Prostate gland (tissue), 2 donors: ENCODE results near the gene SPECC1. TPM values are rescaled to one million over a fixed set of nuclear protein-coding genes. Genes with fewer than 3 reads are reported as not detected.

Experiments used
- DNase-seq: peaks from one replicate; pipeline ENCODE4 v3.0.0-alpha.2; 2019; ENCODE audit warnings: low spot score
- H3K27ac ChIP-seq, 2 donors: fragments of 200-600 bp; sonication (generic); 2 replicates each; pipeline ENCODE4 v1.5.1; 2017 to 2019
- H3K27me3 ChIP-seq: fragments of 200-600 bp; sonication (generic); replicated peaks from 2 replicates; pipeline ENCODE4 v1.5.1; 2019; ENCODE audit not compliant: insufficient read depth
- H3K36me3 ChIP-seq, 2 donors: fragments of 200-600 bp; sonication (generic); 1 replicate in 1 of 2; 2 replicates in 1 of 2; pipeline versions ENCODE4 v1.5.1 to v1.8.1; 2017 to 2019
- H3K4me1 ChIP-seq: fragments of 200-600 bp; sonication (generic); replicated peaks from 2 replicates; pipeline ENCODE4 v1.5.1; 2019
- H3K4me3 ChIP-seq, 2 donors: fragments of 200-600 bp; sonication (generic); 2 replicates each; pipeline ENCODE4 v1.5.1; 2017 to 2019
- H3K9me3 ChIP-seq: fragments of 200-600 bp; sonication (generic); 2 replicates; pipeline ENCODE4 v1.5.1; 2017
- POLR2A ChIP-seq: fragments of 450-650 bp; IDR thresholded peaks from one replicate; pipeline ENCODE4 v1.6.1; 2016; ENCODE audit warnings: antibody characterized with exemption, mild to moderate bottlenecking
- POLR2AphosphoS5 ChIP-seq: sonication (generic); formaldehyde crosslinking; IDR thresholded peaks from one replicate; pipeline ENCODE4 v1.6.1; 2017; ENCODE audit warnings: antibody characterized with exemption
- WGBS: methylation state at CpG from one replicate; pipeline ENCODE4 v1.1.5; 2018; 5-methylcytosine and 5-hydroxymethylcytosine counted together
- intact Hi-C: fragments of 100-400 bp; cut with DNase I; formaldehyde crosslinking; loops from one replicate; pipeline ENCODE4 v1.14.2; 2022
- total RNA-seq, 2 donors: library from RNA; depleted of rRNA; stranded (reverse); fragments of >200 nt; gene quantifications; one replicate each; pipeline ENCODE4 v1.1.0, GENCODE V29; 2016
- TF ChIP-seq, protein P1 (sequence below), 4 experiments: fragments of 200-600 bp in 2 of 4; fragments of 450-650 bp in 2 of 4; sonication (generic) in 2 of 4; IDR thresholded peaks; 1 replicate in 3 of 4; 2 replicates in 1 of 4; pipeline ENCODE4 v1.5.1; 2016 to 2019; ENCODE audit warnings: antibody characterized with exemption in 4 of 4, mild to moderate bottlenecking in 2 of 4, moderate library complexity in 2 of 4

The SPECC1 gene
- total RNA-seq, 2 donors from 2014 or later = 29.7 to 85.5 TPM

- TF ChIP-seq POLR2A = no peak
- peak; percentile 7 for TF ChIP-seq POLR2AphosphoS5
- WGBS = 28% methylated on average over 3 of the region's 3 CpGs
- intact Hi-C loops = no loop called here
- no peaks in the 10 kb centered on the region for H3K9me3 ChIP-seq
- no peaks in the 10 kb centered on the region for H3K4me1 ChIP-seq
- DNase-seq = no peak
- peak overlapping the region in 1 of 2 donors; percentile 9 for H3K27ac ChIP-seq
- no peak overlapping the region for H3K4me3 ChIP-seq
- H3K36me3 ChIP-seq = no peaks in the 10 kb centered on the region
- no peaks in the 10 kb centered on the region for H3K27me3 ChIP-seq
Observed at GRCh38 chr17:20206591-20206990, 197.4 kb downstream of the SPECC1 start.

DNA sequence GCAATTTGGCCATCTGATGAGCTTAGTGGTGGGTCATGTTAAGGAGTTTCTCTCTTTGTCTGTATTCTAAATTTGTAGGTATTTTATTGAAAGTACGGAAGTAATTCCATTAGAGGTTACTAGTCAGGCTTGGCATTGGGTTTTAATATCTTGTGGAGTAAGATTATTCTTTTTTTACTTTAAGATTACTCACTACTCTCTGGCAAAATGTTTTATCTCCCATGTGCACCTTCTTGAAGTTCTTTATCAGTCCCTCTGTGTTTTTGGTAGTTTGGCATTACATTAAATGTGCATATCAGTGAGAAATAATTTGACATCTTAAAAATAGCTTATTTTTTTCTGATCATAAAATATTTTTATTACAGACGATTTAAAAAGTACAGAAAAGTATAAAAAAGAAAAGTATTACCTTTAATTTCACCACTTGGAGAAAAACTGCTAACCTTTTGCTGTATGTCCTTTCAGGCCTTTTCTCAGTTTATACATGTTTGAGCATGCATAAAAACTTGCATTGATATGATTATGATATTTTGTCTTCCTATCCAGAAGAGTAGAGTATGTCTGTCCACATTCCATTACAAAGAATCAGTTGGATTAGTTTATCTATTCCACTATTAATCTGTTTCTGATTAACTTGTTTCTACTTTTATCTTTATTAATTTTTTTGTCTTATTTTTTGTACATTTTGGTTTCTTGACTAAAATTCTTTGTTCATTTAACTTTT, 198.3 kb downstream of the SPECC1 start:
- TF ChIP-seq POLR2A (no peak), POLR2AphosphoS5 (no peak)
- TF ChIP-seq, protein P1, sequence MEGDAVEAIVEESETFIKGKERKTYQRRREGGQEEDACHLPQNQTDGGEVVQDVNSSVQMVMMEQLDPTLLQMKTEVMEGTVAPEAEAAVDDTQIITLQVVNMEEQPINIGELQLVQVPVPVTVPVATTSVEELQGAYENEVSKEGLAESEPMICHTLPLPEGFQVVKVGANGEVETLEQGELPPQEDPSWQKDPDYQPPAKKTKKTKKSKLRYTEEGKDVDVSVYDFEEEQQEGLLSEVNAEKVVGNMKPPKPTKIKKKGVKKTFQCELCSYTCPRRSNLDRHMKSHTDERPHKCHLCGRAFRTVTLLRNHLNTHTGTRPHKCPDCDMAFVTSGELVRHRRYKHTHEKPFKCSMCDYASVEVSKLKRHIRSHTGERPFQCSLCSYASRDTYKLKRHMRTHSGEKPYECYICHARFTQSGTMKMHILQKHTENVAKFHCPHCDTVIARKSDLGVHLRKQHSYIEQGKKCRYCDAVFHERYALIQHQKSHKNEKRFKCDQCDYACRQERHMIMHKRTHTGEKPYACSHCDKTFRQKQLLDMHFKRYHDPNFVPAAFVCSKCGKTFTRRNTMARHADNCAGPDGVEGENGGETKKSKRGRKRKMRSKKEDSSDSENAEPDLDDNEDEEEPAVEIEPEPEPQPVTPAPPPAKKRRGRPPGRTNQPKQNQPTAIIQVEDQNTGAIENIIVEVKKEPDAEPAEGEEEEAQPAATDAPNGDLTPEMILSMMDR (IDR thresholded peaks at IDR 0.05) = no peak
- H3K4me3 ChIP-seq = no peak overlapping the region
- no peaks in the 10 kb centered on the region for H3K27me3 ChIP-seq
- WGBS = 86% methylated on average over 2 of the region's 2 CpGs
- H3K4me1 ChIP-seq = no peaks in the 10 kb centered on the region
- H3K36me3 ChIP-seq = no peaks in the 10 kb centered on the region
- peak overlapping the region in 1 of 2 donors; percentile 9 for H3K27ac ChIP-seq
- H3K9me3 ChIP-seq = no peaks in the 10 kb centered on the region
- DNase-seq = no peak
- intact Hi-C loops = no loop called here

- no peaks in the 10 kb centered on the region for H3K36me3 ChIP-seq
- no peak overlapping the region for H3K27ac ChIP-seq
- no peaks in the 10 kb centered on the region for H3K9me3 ChIP-seq
- TF ChIP-seq, protein P1 (IDR thresholded peaks at IDR 0.05) = no peak
- TF ChIP-seq POLR2AphosphoS5 (no peak), POLR2A (no peak)
- H3K4me3 ChIP-seq = no peak overlapping the region
- no peaks in the 10 kb centered on the region for H3K27me3 ChIP-seq
- no peaks in the 10 kb centered on the region for H3K4me1 ChIP-seq
- no peak for DNase-seq
- WGBS = 71% methylated on average over 3 of the region's 3 CpGs
- intact Hi-C loops = no loop called here
Observed at GRCh38 chr17:20208717-20209116, 199.6 kb downstream of the SPECC1 start.

- TF ChIP-seq POLR2AphosphoS5 = no peak
- TF ChIP-seq, protein P1 (IDR thresholded peaks at IDR 0.05) = no peak
- no peak for TF ChIP-seq POLR2A
- H3K27me3 ChIP-seq = no peaks in the 10 kb centered on the region
- intact Hi-C loops = no loop called here
- H3K9me3 ChIP-seq = no peaks in the 10 kb centered on the region
- DNase-seq = no peak
- H3K4me3 ChIP-seq = no peak overlapping the region
- no peak overlapping the region for H3K27ac ChIP-seq
- H3K36me3 ChIP-seq = no peaks in the 10 kb centered on the region
- WGBS = 87% methylated on average over 4 of the region's 4 CpGs
- no peaks in the 10 kb centered on the region for H3K4me1 ChIP-seq
Observed at GRCh38 chr17:20210180-20210579, 201.0 kb downstream of the SPECC1 start.

DNA sequence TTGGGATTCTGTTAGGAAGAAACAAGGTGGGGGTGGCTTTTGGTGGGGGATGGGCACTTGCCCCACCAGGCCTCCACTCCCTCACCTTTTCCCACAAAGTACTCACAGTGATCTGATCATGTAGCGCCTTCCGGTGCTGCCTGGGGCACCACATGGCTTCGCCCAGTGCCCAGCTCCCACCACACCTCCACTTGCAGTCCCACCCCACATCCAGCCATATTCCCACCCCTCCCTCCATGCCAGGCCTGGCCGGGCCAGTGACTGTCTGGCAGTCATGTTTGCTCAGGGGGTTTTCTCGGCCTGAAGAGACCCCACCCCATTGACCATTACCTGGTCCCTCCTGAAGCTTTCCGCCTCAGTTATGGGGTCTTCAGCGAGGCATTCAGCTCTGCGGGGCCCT, 201.5 kb downstream of the SPECC1 start:
- H3K27ac ChIP-seq = no peak overlapping the region
- H3K27me3 ChIP-seq = no peaks in the 10 kb centered on the region
- H3K4me1 ChIP-seq = no peaks in the 10 kb centered on the region
- H3K4me3 ChIP-seq = no peak overlapping the region
- 94% methylated on average over 8 of the region's 8 CpGs for WGBS
- intact Hi-C loops = no loop called here
- no peak for DNase-seq
- H3K36me3 ChIP-seq = no peaks in the 10 kb centered on the region
- no peak for TF ChIP-seq POLR2AphosphoS5
- TF ChIP-seq, protein P1 (IDR thresholded peaks at IDR 0.05) = no peak
- TF ChIP-seq POLR2A = no peak
- H3K9me3 ChIP-seq = no peaks in the 10 kb centered on the region
